Measurements from ENCODE around the gene PILRA. TPM values are rescaled to one million over a fixed set of nuclear protein-coding genes. Genes with fewer than 3 reads are reported as not detected.
A peak's percentile ranks its signal among the peaks of the same experiment; 100 is the strongest.
"Not testable (repeated sequence)": the region's sequence is repeated elsewhere in the genome, so short reads cannot be mapped to it uniquely, and the experiment has no call there.

The PILRA gene
- total RNA-seq, 8 experiments from 2014 or later = 0.88 to 9.4 (median 3.0) TPM

DNA sequence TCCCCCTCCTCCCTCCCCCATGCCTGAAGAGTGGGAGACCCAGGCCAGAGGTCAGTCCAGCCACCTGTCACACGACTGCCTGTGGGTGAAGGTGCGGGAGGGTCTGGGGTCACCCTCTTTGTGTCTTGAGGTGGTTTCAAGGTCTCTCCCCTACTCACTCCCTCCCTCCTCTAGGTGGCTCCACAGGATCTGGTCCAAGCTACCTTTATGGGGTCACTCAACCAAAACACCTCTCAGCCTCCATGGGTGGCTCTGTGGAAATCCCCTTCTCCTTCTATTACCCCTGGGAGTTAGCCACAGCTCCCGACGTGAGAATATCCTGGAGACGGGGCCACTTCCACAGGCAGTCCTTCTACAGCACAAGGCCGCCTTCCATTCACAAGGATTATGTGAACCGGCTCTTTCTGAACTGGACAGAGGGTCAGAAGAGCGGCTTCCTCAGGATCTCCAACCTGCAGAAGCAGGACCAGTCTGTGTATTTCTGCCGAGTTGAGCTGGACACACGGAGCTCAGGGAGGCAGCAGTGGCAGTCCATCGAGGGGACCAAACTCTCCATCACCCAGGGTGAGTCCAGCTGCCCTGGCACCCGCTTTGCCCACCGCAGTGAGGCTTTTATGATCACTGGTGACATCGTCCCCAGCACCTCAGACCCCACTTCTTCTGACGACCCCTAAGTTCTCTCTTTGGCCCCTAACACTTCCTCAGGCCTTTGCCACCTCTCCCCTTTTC lies 747 bp downstream of the PILRA start:
- peaks cover 16 to 31% of the 10 kb centered on the region in 2 donors for H3K4me1 ChIP-seq (replicated peaks in 1 of 2)
- ATAC-seq (replicated peaks in 6 of 8) = peak in 1 of 8 experiments; percentile 22
- H3K4me3 ChIP-seq; H3K27ac ChIP-seq; in situ Hi-C loops (cut with MboI; ENCODE audit: low pct_unique_long_range_greater_than_20kb in 2 of 9, low sequenced_read_pairs in 9 of 9, unreplicated experiment in 9 of 9): not testable (repeated sequence)
- WGBS, 10 experiments = 40 to 67% methylated on average over 1 of the region's 15 CpGs; no CpG with 5 or more reads in 8 of the 10 experiments

DNA sequence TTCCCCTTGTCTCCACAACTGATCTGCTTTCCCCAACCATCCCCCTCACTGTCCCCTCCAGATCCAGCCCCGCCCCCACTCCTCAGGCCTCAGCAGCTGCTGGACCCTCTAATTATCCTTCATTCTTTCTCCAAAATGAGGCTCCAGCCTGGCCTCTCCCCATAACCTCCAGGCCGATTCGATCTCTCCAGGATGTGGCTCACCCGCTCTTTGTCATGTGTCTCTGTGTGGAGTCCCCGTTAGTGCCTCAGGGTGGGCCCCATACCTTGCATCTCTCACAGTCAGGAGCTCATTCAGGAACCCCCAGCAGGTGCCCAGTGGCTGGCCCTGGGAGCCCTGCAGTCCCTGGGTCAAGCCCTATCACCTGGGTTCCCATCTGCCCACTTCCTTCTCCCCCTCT lies 1.3 kb downstream of the PILRA start:
- H3K4me1 ChIP-seq (replicated peaks in 1 of 2) = peaks cover 16 to 25% of the 10 kb centered on the region in 2 donors
- no peak for ATAC-seq (replicated peaks in 6 of 8)
- H3K4me3 ChIP-seq = no peak overlapping the region
- in situ Hi-C loops (cut with MboI; ENCODE audit: low pct_unique_long_range_greater_than_20kb in 2 of 9, low sequenced_read_pairs in 9 of 9, unreplicated experiment in 9 of 9) = no loop called here
- no CpG with 5 or more reads among the region's 5 CpGs for WGBS, 10 experiments
- no peak overlapping the region for H3K27ac ChIP-seq

DNA sequence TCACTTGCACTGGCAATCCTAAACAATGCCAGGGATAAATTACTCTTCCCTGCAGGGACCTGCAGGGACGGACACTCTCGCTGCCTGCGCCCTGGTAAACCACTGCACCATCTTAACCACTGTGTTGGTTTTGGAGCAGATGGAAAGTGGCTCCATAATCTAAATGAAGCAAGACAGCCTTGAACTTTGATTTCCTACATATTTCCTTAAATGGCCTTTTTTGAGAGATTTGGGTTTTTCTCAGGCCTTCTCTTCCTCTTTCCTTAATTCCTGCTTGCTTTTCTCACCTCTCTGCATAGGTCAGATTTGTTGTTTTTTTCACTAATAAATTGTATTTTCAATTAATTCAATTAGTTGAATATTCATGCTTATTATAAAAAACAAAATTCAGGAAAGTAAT lies 2.8 kb downstream of the PILRA start:
- ATAC-seq (replicated peaks in 6 of 8) = no peak
- peaks cover 5 to 14% of the 10 kb centered on the region in 2 donors for H3K4me1 ChIP-seq (replicated peaks in 1 of 2)
- in situ Hi-C loops (cut with MboI; ENCODE audit: low pct_unique_long_range_greater_than_20kb in 2 of 9, low sequenced_read_pairs in 9 of 9, unreplicated experiment in 9 of 9) = no loop called here
- H3K27ac ChIP-seq = peak overlapping the region in 1 of 2 donors; percentile 61
- whole genome bisulfite sequencing, 10 experiments = 80 to 100% (median 93%) methylated on average over 1 to 3 of the region's 3 CpGs; no CpG with 5 or more reads in 2 of the 10 experiments
- no peak overlapping the region for H3K4me3 ChIP-seq

DNA sequence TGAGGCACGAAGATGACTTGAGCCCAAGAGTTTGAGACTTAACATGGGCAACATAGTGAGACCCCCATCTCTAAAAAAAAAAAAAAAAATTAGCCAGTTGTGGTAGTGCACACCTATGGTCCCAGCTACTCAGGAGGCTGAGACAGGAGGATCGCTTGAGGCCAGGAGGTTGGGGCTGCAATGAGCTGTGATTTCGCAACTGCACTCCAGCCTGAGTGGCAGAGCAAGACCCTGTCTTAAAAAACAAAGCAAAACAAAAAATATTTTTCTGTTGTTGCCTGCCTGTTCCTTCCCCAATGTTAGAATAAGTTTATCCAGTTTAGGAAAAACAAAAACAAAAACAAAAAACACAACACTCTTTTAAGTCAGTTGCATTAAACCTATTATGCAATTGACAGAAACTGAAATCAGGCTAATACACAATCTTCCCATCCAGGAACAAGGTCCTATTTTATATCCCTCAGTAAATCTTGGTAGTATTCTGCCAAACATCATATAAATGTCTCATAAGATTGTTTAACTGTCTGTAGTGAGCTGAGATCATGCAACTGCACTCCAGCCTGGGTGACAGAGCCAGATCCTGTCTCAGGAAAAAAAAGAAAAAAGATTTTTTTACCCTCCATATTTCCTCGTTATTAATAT lies 4.9 kb downstream of the PILRA start:
- H3K4me1 ChIP-seq (replicated peaks in 1 of 2) = peaks cover 1 to 2% of the 10 kb centered on the region in 2 donors
- in situ Hi-C loops (cut with MboI; ENCODE audit: low pct_unique_long_range_greater_than_20kb in 2 of 9, low sequenced_read_pairs in 9 of 9, unreplicated experiment in 9 of 9) = no loop called here
- no peak overlapping the region for H3K4me3 ChIP-seq
- 46 to 100% (median 86%) methylated on average over 1 to 4 of the region's 4 CpGs for WGBS, 10 experiments
- ATAC-seq (replicated peaks in 6 of 8) = no peak
- H3K27ac ChIP-seq = no peak overlapping the region

DNA sequence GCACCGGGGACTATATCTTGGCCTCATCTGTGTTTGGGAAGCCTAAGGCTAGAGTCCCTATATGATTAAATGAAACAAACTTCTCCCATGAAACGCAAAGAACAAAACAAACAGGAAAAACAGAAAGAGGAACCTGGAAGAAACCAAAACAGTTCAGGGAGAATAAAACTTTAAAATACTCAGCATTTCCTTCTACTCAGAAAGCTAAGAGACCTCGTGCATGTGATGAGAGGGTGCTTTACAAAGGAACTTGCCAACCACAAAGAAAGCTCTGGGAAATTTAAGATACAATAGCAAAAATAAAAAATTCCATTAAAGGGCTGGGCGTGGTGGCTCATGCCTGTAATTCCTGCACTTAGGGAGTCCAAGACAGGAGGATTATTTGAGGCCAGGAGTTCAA lies 6.9 kb downstream of the PILRA start:
- no peak for ATAC-seq (replicated peaks in 6 of 8)
- Histone ChIP-seq H3K4me3 (no peak overlapping the region), H3K27ac (no peak overlapping the region), H3K4me1 (replicated peaks in 1 of 2) (no peaks in the 10 kb centered on the region)
- 58 to 100% (median 78%) methylated on average over 1 to 4 of the region's 4 CpGs for WGBS, 10 experiments
- in situ Hi-C loops (cut with MboI; ENCODE audit: low pct_unique_long_range_greater_than_20kb in 2 of 9, low sequenced_read_pairs in 9 of 9, unreplicated experiment in 9 of 9) = no loop called here

DNA sequence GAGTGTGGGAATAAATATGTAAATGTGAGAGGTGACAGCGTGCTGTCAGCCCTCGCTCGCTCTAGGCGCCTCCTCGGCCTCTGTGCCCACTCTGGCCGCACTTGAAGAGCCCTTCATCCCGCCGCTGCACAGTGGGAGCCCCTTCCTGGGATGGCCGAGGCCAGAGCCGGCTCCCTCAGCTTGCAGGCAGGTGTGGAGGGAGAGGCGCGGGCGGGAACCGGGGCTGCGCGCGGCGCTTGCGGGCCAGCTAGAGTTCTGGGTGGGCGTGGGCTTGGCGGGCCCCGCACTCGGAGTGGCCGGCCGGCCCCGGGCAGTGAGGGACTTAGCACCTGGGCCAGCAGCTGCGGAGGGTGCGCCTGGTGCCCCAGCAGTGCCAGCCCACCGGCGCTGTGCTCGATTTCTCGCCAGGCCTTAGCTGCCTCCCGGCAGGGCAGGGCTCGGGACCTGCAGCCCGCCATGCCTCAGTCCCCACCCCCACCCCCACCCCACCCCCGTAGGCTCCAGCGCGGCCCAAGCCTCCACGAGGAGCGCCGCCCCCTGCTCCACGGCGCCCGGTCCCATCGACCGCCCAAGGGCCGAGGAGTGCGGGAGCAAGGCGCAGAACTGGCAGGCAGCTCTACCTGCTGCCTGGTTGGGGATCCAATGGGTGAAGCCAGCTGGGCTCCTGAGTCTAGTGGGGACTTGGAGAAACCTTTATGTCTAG lies 8.4 kb downstream of the PILRA start:
- in situ Hi-C loops (cut with MboI; ENCODE audit: low pct_unique_long_range_greater_than_20kb in 2 of 9, low sequenced_read_pairs in 9 of 9, unreplicated experiment in 9 of 9); H3K27ac ChIP-seq; H3K4me3 ChIP-seq; H3K4me1 ChIP-seq (replicated peaks in 1 of 2): not testable (repeated sequence)
- peak in 1 of 8 experiments; percentile 48 for ATAC-seq (replicated peaks in 6 of 8)
- 86% methylated on average over 4 of the region's 49 CpGs; no CpG with 5 or more reads in 8 of the 10 experiments for WGBS, 10 experiments

DNA sequence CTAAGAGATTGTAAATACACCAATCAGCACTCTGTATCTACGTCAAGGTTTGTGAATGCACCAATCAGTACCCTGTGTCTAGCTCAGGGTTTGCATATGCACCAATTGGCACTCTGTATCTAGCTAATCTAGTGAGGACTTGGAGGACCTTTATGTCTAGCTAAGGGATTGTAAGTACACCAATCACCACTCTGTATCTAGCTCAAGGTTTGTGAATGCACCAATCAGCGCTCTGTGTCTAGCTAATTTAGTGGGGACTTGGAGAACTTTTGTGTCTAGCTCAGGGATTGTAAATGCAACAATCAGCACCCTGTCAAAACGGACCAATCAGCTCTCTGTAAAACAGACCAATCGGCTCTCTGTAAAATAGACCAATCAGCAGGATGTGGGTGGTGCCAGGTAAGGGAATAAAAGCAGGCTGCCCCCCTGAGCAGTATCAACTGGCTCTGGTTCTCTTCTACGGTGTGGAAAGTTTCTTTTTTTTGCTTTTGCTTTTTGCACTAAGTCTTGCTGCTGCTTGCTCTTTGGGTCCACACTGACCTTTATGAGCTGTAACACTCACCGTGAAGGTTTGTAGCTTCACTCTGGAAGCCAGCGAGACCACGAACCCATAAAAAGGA lies 9.1 kb downstream of the PILRA start:
- in situ Hi-C loops (cut with MboI; ENCODE audit: low pct_unique_long_range_greater_than_20kb in 2 of 9, low sequenced_read_pairs in 9 of 9, unreplicated experiment in 9 of 9); H3K27ac ChIP-seq; H3K4me1 ChIP-seq (replicated peaks in 1 of 2); H3K4me3 ChIP-seq: not testable (repeated sequence)
- ATAC-seq (replicated peaks in 6 of 8) = peak in 1 of 8 experiments; percentile 54
- 62 to 95% (median 86%) methylated on average over 2 to 7 of the region's 8 CpGs; no CpG with 5 or more reads in 1 of the 10 experiments for WGBS, 10 experiments

DNA sequence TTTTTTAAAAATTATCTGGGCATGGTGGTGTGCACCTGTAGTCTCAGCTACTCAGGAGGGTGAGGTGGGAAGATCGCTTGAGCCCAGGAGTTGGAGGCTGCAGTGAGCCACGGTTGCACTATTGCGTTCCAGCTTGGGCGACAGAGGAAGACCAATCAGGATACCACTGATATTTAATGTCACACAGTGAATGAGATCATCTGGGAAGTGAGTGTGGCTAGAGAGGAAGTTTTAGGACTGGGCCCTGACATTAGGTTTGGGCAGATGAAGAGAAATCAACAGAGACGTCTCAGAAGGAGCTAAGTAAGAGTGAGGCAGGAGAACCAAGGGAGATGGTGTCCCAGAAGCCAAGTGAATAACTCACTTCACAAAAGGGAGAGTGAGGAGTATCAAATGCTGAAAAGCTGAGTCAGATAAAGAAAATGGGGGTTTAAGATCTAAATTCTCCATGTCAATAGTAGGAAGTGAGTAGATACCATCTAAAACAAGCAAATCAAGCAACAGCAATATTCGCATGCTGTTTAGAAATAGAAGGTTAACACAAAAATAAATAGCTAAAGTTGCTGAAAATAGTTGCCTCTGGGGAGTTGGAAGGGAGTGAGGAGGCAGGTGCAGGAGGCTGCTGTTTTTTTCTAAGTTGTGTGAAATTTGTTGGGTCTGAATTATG lies 11.5 kb downstream of the PILRA start:
- peaks cover 0 to 2% of the 10 kb centered on the region in 2 donors for H3K4me1 ChIP-seq (replicated peaks in 1 of 2)
- H3K27ac ChIP-seq = no peak overlapping the region
- ATAC-seq (replicated peaks in 6 of 8) = peak in 3 of 8 experiments; percentile 15 to 63 (median 24)
- no peak overlapping the region for H3K4me3 ChIP-seq
- 63 to 100% (median 88%) methylated on average over 1 to 6 of the region's 6 CpGs; no CpG with 5 or more reads in 2 of the 10 experiments for WGBS, 10 experiments
- in situ Hi-C loops (cut with MboI; ENCODE audit: low pct_unique_long_range_greater_than_20kb in 2 of 9, low sequenced_read_pairs in 9 of 9, unreplicated experiment in 9 of 9) = no loop called here

DNA sequence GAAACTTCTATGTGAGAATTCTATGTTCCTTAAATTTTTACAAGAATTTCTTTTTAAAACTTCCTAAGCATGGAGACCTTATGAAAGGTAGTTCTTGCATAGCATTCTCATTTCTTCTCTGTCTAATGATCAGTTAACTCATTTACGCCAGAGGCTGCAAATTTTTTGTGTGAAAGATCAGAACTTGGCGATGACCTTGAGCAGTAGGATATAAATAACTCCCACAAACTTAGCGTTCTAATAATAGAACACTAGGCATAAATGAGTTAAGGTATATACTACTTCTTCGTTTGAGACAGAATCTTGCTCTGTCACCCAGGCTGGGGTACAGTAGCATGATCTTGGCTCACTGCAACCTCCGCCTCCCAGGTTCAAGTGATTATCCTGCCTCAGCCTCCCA lies 13.7 kb downstream of the PILRA start:
- 30 to 96% (median 70%) methylated on average over 2 to 5 of the region's 5 CpGs; no CpG with 5 or more reads in 2 of the 10 experiments for WGBS, 10 experiments
- in situ Hi-C loops (cut with MboI; ENCODE audit: low pct_unique_long_range_greater_than_20kb in 2 of 9, low sequenced_read_pairs in 9 of 9, unreplicated experiment in 9 of 9) = no loop called here
- ATAC-seq (replicated peaks in 6 of 8) = no peak
- H3K27ac ChIP-seq = no peak overlapping the region
- H3K4me3 ChIP-seq = no peak overlapping the region
- peaks cover 0 to 9% of the 10 kb centered on the region in 2 donors for H3K4me1 ChIP-seq (replicated peaks in 1 of 2)

DNA sequence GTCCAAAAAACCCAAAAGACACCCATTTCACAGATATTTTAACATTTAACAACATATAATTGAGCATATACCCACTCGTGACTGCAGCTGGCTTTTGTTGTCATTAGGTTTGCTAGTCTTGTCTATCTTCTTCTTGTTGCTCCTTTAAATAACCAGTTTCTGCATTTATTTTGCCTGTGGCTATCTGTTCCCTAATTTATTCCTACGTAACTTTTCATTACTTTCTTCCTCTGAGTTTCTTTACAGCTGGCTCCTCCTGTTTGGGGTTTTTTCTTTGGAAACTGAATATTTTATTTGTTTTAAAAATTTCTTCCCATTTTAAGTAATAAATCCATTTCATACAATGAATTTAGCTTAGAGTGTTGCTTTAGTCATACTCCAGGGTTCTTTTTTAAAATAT lies 14.4 kb downstream of the PILRA start:
- WGBS, 10 experiments = 8 to 100% (median 79%) methylated on average over 1 to 2 of the region's 2 CpGs
- H3K4me1 ChIP-seq (replicated peaks in 1 of 2) = peaks cover 0 to 9% of the 10 kb centered on the region in 2 donors
- no peak overlapping the region for H3K27ac ChIP-seq
- H3K4me3 ChIP-seq = no peak overlapping the region
- ATAC-seq (replicated peaks in 6 of 8) = peak in 3 of 8 experiments; percentile 67 to 71 (median 70)
- in situ Hi-C loops (cut with MboI; ENCODE audit: low pct_unique_long_range_greater_than_20kb in 2 of 9, low sequenced_read_pairs in 9 of 9, unreplicated experiment in 9 of 9) = no loop called here

DNA sequence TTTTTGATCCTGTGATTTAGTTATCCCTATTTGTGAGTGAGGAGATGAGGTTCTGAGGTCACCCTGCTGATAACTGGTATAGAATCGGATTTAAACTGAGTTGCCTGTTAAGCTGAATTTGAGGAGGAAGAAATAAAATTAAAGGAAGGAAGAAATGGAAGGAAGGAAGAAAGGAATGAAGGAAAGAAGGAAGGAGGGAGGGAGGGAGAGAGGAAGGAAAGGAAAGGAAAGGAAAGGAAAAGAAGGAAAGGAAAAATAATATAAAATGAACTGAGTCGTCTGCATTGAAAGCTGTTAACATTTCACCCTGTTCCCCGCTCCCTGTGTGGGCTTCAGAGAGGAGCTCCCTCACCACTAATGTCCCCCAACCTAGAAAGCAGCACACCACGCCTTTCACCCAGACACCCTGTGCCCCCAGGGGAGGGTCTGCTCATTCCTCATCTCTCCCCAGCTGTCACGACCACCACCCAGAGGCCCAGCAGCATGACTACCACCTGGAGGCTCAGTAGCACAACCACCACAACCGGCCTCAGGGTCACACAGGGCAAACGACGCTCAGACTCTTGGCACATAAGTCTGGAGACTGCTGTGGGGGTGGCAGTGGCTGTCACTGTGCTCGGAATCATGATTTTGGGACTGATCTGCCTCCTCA lies 16.3 kb downstream of the PILRA start:
- in situ Hi-C loops (cut with MboI; ENCODE audit: low pct_unique_long_range_greater_than_20kb in 2 of 9, low sequenced_read_pairs in 9 of 9, unreplicated experiment in 9 of 9) = no loop called here
- Histone ChIP-seq H3K4me3 (no peak overlapping the region), H3K27ac (no peak overlapping the region), H3K4me1 (replicated peaks in 1 of 2) (peaks cover 0 to 9% of the 10 kb centered on the region in 2 donors)
- ATAC-seq (replicated peaks in 6 of 8) = no peak
- 47 to 90% (median 69%) methylated on average over 1 to 7 of the region's 9 CpGs for WGBS, 10 experiments
